Embryonic facial prominence (tissue), 1 donor: ENCODE measurements around the gene FAM90A26.
"Not testable (repeated sequence)": the region's sequence is repeated elsewhere in the genome, so short reads cannot be mapped to it uniquely, and the experiment has no call there.

Experiments
- DNase-seq: peaks from one replicate; pipeline ENCODE4 v3.0.0-alpha.2; 2016; ENCODE audit errors: extremely low spot score

The FAM90A26 gene

GRCh38 chr4:9158392-9158791 lies 11.8 kb upstream of the FAM90A26 start:
- not testable (repeated sequence) for DNase-seq

GRCh38 chr4:9160046-9160445 lies 10.2 kb upstream of the FAM90A26 start:
- DNase-seq: not testable (repeated sequence)

GRCh38 chr4:9165990-9166389 lies 4.2 kb upstream of the FAM90A26 start:
- DNase-seq: not testable (repeated sequence)

GRCh38 chr4:9210357-9210756 lies 40.1 kb downstream of the FAM90A26 start, which contains the start of gene USP17L10:
Gene USP17L10, plus strand, starts transcription at chr4:9210657. Its CDS starts 0 bp downstream, at chr4:9210657.
- not testable (repeated sequence) for DNase-seq

GRCh38 chr4:9214701-9215100 lies 44.5 kb downstream of the FAM90A26 start:
- DNase-seq: not testable (repeated sequence)

GRCh38 chr4:9215105-9215504 lies 44.9 kb downstream of the FAM90A26 start, which contains the start of gene USP17L11:
Gene USP17L11, plus strand, starts transcription at chr4:9215405. Its CDS starts 0 bp downstream, at chr4:9215405.
- DNase-seq: not testable (repeated sequence)

- not testable (repeated sequence) for DNase-seq
These were observed 49.6 kb downstream of the FAM90A26 start, which contains the start of gene USP17L12 for GRCh38 chr4:9219852-9220251. Gene USP17L12, plus strand, starts transcription at chr4:9220152. Its CDS starts 0 bp downstream, at chr4:9220152.

- not testable (repeated sequence) for DNase-seq
These were observed 54.4 kb downstream of the FAM90A26 start, which contains the start of gene USP17L13 for GRCh38 chr4:9224596-9224995. Gene USP17L13, plus strand, starts transcription at chr4:9224896. Its CDS starts 0 bp downstream, at chr4:9224896.
